ENCODE measurements around the gene SORCS2.

Gene SORCS2

GRCh38 chr4:7474320-7474719, 282.0 kb downstream of the SORCS2 start:
- no peak for DNase-seq (ENCODE audit: low spot score)

DNA sequence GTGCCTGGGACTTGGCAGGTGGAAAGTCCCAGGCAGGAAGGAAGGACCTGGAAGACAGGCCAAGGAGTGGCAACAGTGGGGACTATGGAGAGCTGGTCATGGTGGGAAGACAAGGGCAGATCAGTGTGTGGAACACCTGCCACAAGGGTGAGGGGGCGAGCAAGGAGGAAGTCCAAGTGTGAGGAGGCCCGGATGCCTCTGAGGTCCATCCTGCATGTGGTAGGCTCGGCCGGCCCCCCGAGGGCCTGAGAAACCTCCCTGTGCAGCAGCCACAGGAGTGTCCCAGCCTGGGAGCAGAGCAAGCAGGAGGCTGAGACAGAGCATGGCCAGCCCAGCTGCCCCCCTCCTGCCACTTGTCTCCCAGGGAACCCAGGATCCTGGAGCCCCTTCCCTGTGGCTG, 282.9 kb downstream of the SORCS2 start:
- DNase-seq (ENCODE audit: low spot score) = no peak

DNA sequence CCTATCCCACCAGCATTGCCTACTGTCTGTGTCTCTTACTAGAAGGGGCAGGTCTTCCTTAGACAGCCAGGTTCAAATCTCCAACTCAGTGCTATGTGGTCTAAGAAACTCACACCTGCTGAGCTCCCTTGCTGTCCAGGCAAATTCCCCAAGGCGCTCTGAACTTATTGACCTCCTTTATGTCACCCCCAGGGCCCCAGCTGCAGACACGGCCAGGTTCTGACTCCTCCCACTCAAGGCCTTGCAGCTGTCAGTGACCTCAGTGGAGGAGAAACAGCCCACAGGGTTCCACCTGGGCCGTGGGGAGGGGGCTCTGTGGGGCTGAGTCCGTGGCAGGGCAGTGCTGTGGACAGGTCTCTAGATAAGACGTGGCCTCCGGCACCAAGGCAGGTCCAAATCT, 284.5 kb downstream of the SORCS2 start:
- no peak for DNase-seq (ENCODE audit: low spot score)

DNA sequence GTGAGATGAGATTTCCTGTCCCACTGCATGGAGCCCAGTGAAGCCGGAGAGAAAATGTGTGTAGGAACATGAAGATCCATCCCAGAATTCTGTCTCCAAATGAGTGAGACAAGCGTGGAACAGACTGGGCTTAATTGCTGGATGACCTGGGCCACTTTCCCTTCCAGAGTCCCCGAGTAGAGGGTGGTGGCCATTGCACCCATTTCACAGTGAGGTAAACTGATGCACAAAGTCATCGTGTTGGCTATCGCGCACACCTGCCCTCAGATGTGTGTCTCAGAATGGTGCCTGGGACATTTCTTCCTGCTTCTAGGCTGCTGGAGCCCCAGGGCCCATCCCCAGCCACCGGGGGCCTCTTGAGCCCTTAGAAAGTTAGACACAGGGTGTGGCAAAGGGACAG, 285.4 kb downstream of the SORCS2 start:
- no peak for DNase-seq (ENCODE audit: low spot score)

GRCh38 chr4:7478665-7479064, 286.3 kb downstream of the SORCS2 start:
- DNase-seq (ENCODE audit: low spot score) = no peak

GRCh38 chr4:7480423-7480822, 288.1 kb downstream of the SORCS2 start:
- no peak for DNase-seq (ENCODE audit: low spot score)

DNA sequence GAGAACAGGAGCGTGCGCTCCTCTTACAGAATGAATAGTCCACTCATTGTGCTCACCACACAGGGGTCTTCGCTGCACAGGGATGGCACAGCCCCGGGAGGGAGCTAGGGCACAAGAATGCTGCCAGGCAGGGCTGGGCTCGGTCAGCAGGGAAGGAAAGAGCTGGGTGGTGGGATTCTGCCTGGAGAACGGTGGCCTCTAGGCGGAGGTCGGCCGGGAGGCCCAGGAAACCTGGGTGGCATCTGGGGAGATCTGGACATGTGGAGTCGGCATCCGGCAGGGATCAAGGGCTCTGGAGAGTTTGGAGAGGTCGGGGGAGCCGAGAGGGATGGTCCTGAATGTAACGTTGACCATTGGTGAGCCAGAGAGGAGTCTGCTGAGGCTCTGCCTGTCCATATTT, 288.9 kb downstream of the SORCS2 start:
- no peak for DNase-seq (ENCODE audit: low spot score)

GRCh38 chr4:7485096-7485495, 292.8 kb downstream of the SORCS2 start:
- DNase-seq (ENCODE audit: low spot score) = no peak

- no peak for DNase-seq (ENCODE audit: low spot score)
Observed at GRCh38 chr4:7486101-7486500, 293.8 kb downstream of the SORCS2 start.

- no peak for DNase-seq (ENCODE audit: low spot score)
Observed at GRCh38 chr4:7487502-7487901, 295.2 kb downstream of the SORCS2 start.

- DNase-seq (ENCODE audit: low spot score) = no peak
Observed at GRCh38 chr4:7487998-7488671, 295.8 kb downstream of the SORCS2 start.

DNA sequence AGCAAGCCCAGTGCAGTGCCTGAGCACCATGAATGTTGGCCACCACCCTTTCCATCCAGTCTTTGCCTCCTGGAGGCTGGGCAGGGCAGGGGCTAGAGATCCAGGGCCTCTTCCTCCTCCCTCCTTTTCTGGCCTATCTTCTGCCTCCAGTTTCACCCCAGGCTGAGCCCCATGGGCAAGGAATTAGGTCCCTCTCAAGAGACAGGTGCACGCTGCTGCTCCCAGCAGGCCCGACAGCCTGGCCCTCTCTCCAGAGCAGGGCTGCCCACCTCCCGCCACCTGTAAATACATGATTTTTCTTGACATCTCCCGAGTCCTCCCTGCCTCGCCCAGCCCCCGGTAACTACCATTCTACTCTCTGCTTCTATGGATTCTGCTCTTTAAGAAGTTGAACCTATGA, 299.6 kb downstream of the SORCS2 start:
- DNase-seq (ENCODE audit: low spot score) = no peak

DNA sequence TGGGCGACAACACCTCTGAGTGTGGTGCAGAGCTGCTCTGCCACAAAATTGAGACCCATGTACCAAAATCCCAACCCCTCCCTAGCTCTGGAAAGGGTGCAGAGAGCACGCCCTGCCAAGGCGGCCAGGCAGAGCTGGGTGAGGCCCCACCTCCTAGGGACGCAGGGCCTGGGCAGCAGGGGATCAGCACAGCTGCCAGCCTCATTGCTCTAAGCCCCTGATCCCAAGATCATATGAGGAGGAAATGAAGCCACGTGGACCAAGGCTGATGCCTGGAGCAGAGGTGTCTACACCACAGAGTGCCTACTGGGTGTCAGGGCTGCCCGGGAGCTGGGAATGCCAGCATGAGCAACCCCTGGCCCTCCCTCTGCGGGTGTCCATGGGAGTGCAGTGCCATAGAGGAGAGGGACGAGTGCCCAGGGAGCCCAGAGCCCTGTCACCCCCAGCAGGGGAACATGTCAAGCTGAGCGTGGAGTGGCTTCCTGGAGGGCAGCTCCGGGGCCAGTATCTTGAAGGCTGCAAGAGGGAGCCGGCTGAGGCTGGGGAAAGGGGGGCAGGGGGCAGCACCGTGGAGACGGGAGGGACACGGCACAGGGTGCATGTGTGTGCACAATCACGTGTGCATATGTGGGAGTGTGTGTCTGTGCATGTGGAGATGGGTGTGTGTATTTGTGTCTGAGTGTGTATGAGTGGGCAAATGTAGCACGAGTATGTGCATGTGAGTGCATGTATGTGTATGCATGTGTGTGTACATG, 306.3 kb downstream of the SORCS2 start:
- DNase-seq (ENCODE audit: low spot score) = no peak

GRCh38 chr4:7499661-7500060, 307.3 kb downstream of the SORCS2 start:
- DNase-seq (ENCODE audit: low spot score) = no peak

DNA sequence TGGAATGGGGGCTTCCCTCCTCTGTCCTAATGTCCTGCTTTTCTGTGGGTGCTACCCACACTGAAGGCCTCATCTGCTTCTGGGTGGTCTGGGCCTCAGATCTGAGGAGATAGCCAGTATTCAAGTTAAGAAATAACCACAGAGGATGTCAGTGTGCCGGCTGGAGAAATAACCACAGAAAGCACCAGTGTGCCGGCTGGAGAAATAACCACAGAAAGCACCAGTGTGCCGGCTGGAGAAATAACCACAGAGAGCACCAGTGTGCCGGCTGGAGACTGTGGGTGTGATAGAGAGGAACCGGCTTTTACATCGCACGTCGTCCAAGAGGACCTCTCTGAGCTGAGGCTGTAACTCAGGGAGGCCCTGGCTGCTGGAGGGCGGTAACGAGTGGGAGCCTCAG, 308.1 kb downstream of the SORCS2 start:
- no peak for DNase-seq (ENCODE audit: low spot score)

GRCh38 chr4:7501314-7501713, 309.0 kb downstream of the SORCS2 start:
- DNase-seq (ENCODE audit: low spot score) = no peak

DNA sequence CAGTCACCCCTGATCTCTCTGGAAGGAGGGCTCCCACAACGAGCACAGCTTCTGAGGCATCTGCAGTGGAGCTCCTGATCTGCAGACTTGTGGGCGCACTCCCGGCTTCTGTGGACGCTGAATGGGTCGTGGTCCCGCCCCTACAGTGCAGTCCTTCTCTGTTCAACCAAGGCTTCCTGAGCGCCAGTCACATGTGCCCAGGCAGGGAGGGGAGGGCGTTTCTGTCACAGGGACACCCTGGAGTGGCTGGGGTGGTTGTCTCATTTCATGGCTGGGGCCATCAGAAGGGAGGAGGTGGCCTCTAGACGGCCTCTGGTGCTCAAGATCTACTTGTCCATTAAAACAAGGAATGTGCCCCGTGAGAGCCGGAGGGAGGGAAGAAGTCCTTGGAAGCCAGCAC, 309.5 kb downstream of the SORCS2 start:
- no peak for DNase-seq (ENCODE audit: low spot score)

GRCh38 chr4:7503559-7504249, 311.4 kb downstream of the SORCS2 start:
- no peak for DNase-seq (ENCODE audit: low spot score)

DNA sequence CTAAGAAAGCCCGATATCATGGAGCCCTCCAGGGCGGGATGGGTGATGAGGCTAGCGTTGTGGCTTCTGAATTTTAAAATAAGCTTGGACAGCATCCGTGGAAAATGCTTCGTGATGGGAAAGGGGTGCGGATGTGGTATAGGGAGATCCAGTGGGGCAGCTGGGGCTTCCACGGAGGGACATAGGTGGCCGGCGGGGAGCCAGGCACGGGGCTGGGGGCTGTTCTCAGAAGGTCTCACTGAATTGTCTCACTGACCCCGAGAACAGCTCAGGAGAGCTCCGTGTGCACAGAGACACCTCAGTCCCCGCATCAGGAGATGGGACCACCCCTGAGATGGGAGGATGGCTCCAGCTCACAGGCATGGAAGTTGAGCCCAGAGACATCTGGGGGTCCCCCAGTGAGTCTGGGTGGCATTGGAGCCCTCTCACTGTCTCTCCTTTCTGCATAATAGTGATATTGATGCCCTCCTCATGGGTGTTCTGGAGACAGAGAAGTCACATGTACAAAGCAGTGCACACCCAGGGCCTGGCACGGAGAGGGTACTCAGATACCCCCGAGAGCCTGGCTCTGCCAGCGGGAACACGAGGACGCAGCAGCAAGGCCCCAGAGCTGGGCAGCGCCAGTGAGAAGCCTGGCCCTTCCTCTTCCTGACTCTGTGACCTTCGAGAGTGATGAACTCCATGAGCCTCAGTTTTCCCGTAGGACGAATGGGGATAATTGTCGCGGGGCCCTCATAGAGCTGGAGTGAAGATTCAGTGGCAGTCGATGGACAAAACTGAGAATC, 313.0 kb downstream of the SORCS2 start:
- DNase-seq (ENCODE audit: low spot score) = no peak

DNA sequence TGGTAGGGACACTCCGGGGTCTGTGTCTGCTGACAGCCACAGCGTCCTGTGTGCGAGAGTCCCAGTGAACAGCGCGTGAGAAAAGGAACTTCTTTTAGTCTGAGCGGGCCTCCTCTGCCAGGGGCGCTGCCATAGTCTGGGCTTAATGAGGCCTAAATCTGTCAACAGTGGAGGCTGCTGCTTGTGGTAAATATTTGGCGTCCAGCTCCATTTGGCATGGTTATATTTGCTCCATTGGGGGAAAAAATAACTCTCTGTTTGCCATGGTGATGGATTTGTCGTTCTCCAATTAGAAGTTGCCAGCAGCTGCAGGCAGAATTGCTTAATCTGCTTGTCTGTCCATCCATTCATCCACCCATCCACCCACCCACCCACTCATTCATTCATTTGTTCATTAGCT, 313.8 kb downstream of the SORCS2 start:
- DNase-seq (ENCODE audit: low spot score) = no peak

GRCh38 chr4:7506572-7506971, 314.2 kb downstream of the SORCS2 start:
- no peak for DNase-seq (ENCODE audit: low spot score)

GRCh38 chr4:7507381-7507780, 315.0 kb downstream of the SORCS2 start:
- DNase-seq (ENCODE audit: low spot score) = no peak

DNA sequence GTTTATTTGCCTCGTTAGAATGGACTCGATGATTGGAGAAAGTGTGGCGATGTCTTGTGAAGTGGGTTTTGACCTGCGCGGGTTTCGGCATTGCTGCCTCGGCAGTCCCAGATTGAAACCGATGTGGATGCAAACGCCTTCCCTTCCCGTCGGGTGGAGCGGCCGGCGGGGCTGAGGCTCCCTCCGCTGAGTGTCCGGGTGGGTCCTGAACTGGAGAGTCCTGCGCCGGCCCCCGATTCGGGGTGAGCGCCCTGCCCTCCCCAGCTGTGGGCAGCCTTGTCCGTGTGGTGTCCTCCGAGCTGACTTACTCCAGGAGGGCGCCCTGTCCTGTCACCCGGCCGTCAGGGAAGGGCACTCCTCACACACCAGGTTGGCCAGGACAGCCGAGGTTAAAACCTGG, 317.7 kb downstream of the SORCS2 start:
- no peak for DNase-seq (ENCODE audit: low spot score)

Data from CD4-positive, alpha-beta T cell treated with Interleukin-2 at 100 ng/mL for 4 hours (primary cell).